Transverse colon (tissue), 4 donors: ENCODE data around the gene MYO9A.

Experiments
- CTCF ChIP-seq, 5 experiments: fragments of 200-600 bp in 3 of 5; fragments of 450-650 bp in 2 of 5; sonication (generic) in 3 of 5; IDR thresholded peaks; 1 replicate in 2 of 5; 2 replicates in 3 of 5; pipeline ENCODE4 v1.5.1; 2016 to 2017; ENCODE audit warnings: antibody characterized with exemption in 5 of 5, inconsistent platforms in 3 of 5, mild to moderate bottlenecking in 2 of 5, moderate library complexity in 1 of 5
- EP300 ChIP-seq: sonication (generic); formaldehyde crosslinking; IDR thresholded peaks from one replicate; pipeline ENCODE4 v1.6.1; 2017; ENCODE audit warnings: antibody characterized with exemption, low read depth
- POLR2A ChIP-seq: fragments of 450-650 bp; IDR thresholded peaks from one replicate; pipeline ENCODE4 v1.6.1; 2016; ENCODE audit warnings: antibody characterized with exemption, mild to moderate bottlenecking, moderate library complexity
- POLR2AphosphoS5 ChIP-seq, 3 donors: sonication (generic); formaldehyde crosslinking; IDR thresholded peaks; one replicate each; pipeline ENCODE4 v1.6.1; 2016; ENCODE audit warnings: antibody characterized with exemption in 3 of 3

DNA sequence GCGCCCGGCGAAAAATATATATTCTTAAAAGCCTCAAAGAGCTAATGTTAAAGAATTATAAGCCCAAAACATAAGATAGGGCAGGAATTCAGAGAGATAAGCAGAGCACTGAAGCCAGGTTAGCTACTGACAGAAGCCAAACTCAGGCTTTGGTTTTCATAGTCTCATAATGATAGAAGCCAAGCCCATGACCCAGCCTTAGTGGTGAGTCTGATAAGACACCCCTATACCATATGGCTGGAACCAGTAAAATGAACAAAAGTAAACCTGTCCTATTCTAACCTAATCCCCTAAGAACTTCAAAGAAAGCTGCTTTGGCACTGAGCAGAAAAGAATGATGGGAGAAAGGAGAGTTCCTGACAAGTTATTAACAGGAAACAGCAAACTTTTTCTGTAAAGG lies 25.9 kb downstream of the MYO9A start:
- no peak for TF ChIP-seq POLR2AphosphoS5 (IDR thresholded peaks at IDR 0.05)
- TF ChIP-seq CTCF (IDR thresholded peaks at IDR 0.05): no peak
- TF ChIP-seq POLR2A: no peak
- no peak for TF ChIP-seq EP300
